Transverse colon (tissue), 4 donors: ENCODE data around the gene NOC2L.

Source experiments
- POLR2AphosphoS5 ChIP-seq, 3 donors: sonication (generic); formaldehyde crosslinking; IDR thresholded peaks; one replicate each; pipeline ENCODE4 v1.6.1; 2016; ENCODE audit warnings: antibody characterized with exemption in 3 of 3
- TF ChIP-seq, protein P1 (sequence below), 5 experiments: fragments of 200-600 bp in 3 of 5; fragments of 450-650 bp in 2 of 5; sonication (generic) in 3 of 5; IDR thresholded peaks; 1 replicate in 2 of 5; 2 replicates in 3 of 5; pipeline ENCODE4 v1.5.1; 2016 to 2017; ENCODE audit warnings: antibody characterized with exemption in 5 of 5, inconsistent platforms in 3 of 5, mild to moderate bottlenecking in 2 of 5, moderate library complexity in 1 of 5

DNA sequence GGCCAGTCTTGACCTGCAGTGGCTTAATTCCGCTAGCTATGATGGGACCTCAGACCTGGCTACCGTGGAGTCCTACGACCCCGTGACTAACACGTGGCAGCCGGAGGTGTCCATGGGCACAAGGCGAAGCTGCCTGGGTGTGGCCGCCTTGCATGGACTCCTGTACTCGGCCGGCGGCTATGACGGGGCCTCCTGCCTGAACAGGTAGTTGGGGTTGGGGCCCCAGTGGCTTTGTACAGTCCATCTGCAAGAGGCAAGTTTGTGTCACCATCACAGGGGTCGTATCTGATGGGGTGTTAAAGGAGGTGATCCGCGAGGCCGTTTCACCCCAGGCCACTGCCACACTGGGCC lies 4.2 kb upstream of the NOC2L start:
- TF ChIP-seq, protein P1, sequence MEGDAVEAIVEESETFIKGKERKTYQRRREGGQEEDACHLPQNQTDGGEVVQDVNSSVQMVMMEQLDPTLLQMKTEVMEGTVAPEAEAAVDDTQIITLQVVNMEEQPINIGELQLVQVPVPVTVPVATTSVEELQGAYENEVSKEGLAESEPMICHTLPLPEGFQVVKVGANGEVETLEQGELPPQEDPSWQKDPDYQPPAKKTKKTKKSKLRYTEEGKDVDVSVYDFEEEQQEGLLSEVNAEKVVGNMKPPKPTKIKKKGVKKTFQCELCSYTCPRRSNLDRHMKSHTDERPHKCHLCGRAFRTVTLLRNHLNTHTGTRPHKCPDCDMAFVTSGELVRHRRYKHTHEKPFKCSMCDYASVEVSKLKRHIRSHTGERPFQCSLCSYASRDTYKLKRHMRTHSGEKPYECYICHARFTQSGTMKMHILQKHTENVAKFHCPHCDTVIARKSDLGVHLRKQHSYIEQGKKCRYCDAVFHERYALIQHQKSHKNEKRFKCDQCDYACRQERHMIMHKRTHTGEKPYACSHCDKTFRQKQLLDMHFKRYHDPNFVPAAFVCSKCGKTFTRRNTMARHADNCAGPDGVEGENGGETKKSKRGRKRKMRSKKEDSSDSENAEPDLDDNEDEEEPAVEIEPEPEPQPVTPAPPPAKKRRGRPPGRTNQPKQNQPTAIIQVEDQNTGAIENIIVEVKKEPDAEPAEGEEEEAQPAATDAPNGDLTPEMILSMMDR (IDR thresholded peaks at IDR 0.05): no peak
- no peak for TF ChIP-seq POLR2AphosphoS5 (IDR thresholded peaks at IDR 0.05)
